Endothelial cell of umbilical vein (primary cell): Measurements from ENCODE around the gene MYO1E. TPM values are rescaled to one million over a fixed set of nuclear protein-coding genes. Genes with fewer than 3 reads are reported as not detected.

ENCODE experiments used
- BruUV-seq: library from RNA; stranded (reverse); fragments of 400-500 nt; replicated peaks from 2 replicates; lab custom pipeline; 2021; lab: Mats Ljungman, UMichigan
- CTCF ChIA-PET: fragments of 300-600, 350-600 bp; sonication (Branson Sonifier 250); formaldehyde crosslinking; loops from one replicate; lab custom pipeline; 2021; ENCODE audit warnings: antibody characterized with exemption, inconsistent platforms; lab: Charles Lee
- POLR2A ChIA-PET: fragments of 300-600, 350-600 bp; sonication (Branson Sonifier 250); formaldehyde crosslinking; loops from one replicate; lab custom pipeline; 2021; ENCODE audit warnings: antibody characterized with exemption, inconsistent platforms; lab: Charles Lee
- DNase-seq: peaks from one replicate; pipeline ENCODE4 v3.0.0-alpha.2; 2011; ENCODE audit warnings: low read depth, low spot score
- FAIRE-seq: peaks from 2 replicates; lab custom pipeline; 2011; peaks lifted over from hg19 to GRCh38; lab: Jason Lieb, UNC
- H2AFZ ChIP-seq: 2 replicates; pipeline ENCODE4 v1.6.0; 2012; ENCODE audit warnings: low read depth, low read length, control low read depth, inconsistent platforms
- H3K27ac ChIP-seq: 2 replicates; pipeline ENCODE4 v1.5.1; 2011; ENCODE audit warnings: low read depth, mild to moderate bottlenecking, control low read depth, low read length, moderate library complexity; ENCODE audit not compliant: insufficient read depth
- H3K27me3 ChIP-seq, 2 experiments: 2 replicates each; pipeline versions ENCODE4 v1.6.0 to v1.6.1; 2011; ENCODE audit warnings: low read length in 2 of 2, mixed read lengths in 1 of 2; ENCODE audit not compliant: control insufficient read depth in 2 of 2, insufficient read depth in 2 of 2
- H3K36me3 ChIP-seq, 2 experiments: 2 replicates in 1 of 2; 3 replicates in 1 of 2; pipeline ENCODE4 v1.5.1; 2011; ENCODE audit warnings: low read length in 2 of 2, mild to moderate bottlenecking in 1 of 2, moderate library complexity in 1 of 2; ENCODE audit not compliant: control insufficient read depth in 2 of 2, insufficient read depth in 2 of 2; ENCODE audit errors: extremely low read depth in 1 of 2
- H3K4me1 ChIP-seq: 3 replicates; pipeline ENCODE4 v1.5.1; 2011; ENCODE audit warnings: mild to moderate bottlenecking, low read length; ENCODE audit not compliant: control insufficient read depth, insufficient read depth; ENCODE audit errors: extremely low read depth
- H3K4me2 ChIP-seq: 2 replicates; pipeline ENCODE4 v1.6.1; 2011; ENCODE audit warnings: low read length, control low read depth, mixed read lengths; ENCODE audit not compliant: insufficient read depth
- H3K4me3 ChIP-seq, 3 experiments: fragments of 200-600 bp in 1 of 3; sonication (generic), shearing (Covaris generic) in 1 of 3; replicated peaks in 1 of 3; 2 replicates each; pipeline ENCODE4 v1.5.1; 2011 to 2016; ENCODE audit warnings: control low read depth in 3 of 3, low read length in 3 of 3, mild to moderate bottlenecking in 2 of 3, inconsistent platforms in 1 of 3, low read depth in 1 of 3, moderate library complexity in 1 of 3; ENCODE audit not compliant: insufficient read depth in 1 of 3
- H3K79me2 ChIP-seq: 2 replicates; pipeline ENCODE4 v1.6.0; 2012; ENCODE audit warnings: low read length, inconsistent platforms; ENCODE audit not compliant: control insufficient read depth, insufficient read depth
- H3K9ac ChIP-seq: replicated peaks from 2 replicates; pipeline ENCODE3; 2011; ENCODE audit warnings: low read length, control low read depth; ENCODE audit not compliant: insufficient read depth; ENCODE audit errors: extremely low read depth
- H3K9me1 ChIP-seq: replicated peaks from 3 replicates; pipeline ENCODE4 v1.6.0; 2011; ENCODE audit warnings: mild to moderate bottlenecking, low read length; ENCODE audit not compliant: control insufficient read depth, insufficient read depth; ENCODE audit errors: extremely low read depth
- H3K9me3 ChIP-seq: replicated peaks from 2 replicates; pipeline ENCODE4 v1.5.1; 2012; ENCODE audit warnings: low read length, inconsistent platforms; ENCODE audit not compliant: control insufficient read depth, insufficient read depth
- H4K20me1 ChIP-seq: replicated peaks from 2 replicates; pipeline ENCODE3; 2011; ENCODE audit warnings: mild to moderate bottlenecking, low read length; ENCODE audit not compliant: control insufficient read depth, insufficient read depth; ENCODE audit errors: extremely low read depth
- CTCF ChIP-seq, 2 donors: IDR thresholded peaks; 1 replicate in 1 of 2; 2 replicates in 1 of 2; pipeline ENCODE4 v1.5.1; 2011; ENCODE audit warnings: low read length in 2 of 2, mild to moderate bottlenecking in 2 of 2, moderate library complexity in 2 of 2, control low read depth in 1 of 2, inconsistent platforms in 1 of 2, low read depth in 1 of 2; ENCODE audit not compliant: insufficient read depth in 1 of 2; ENCODE audit errors: extremely low read depth in 1 of 2
- EZH2 ChIP-seq: IDR thresholded peaks from 2 replicates; pipeline ENCODE4 v1.6.1; 2012; ENCODE audit warnings: borderline replicate concordance, low read depth, mild to moderate bottlenecking, moderate library complexity, low read length, inconsistent platforms; ENCODE audit not compliant: severe bottlenecking
- FOS ChIP-seq: IDR thresholded peaks from 2 replicates; pipeline ENCODE4 v1.6.1; 2011; ENCODE audit warnings: mild to moderate bottlenecking, low read length, moderate library complexity, borderline replicate concordance; ENCODE audit not compliant: insufficient read depth
- GATA2 ChIP-seq: IDR thresholded peaks from 2 replicates; pipeline ENCODE4 v1.7.0; 2011; ENCODE audit warnings: low read depth, mild to moderate bottlenecking, moderate library complexity, mixed read lengths, low read length; ENCODE audit not compliant: insufficient read length, insufficient read depth
- JUN ChIP-seq: IDR thresholded peaks from 2 replicates; pipeline ENCODE4 v1.6.1; 2011; ENCODE audit warnings: borderline replicate concordance, low read depth; ENCODE audit not compliant: insufficient read length, insufficient read depth
- MAX ChIP-seq: IDR thresholded peaks from 2 replicates; pipeline ENCODE4 v1.6.1; 2011; ENCODE audit not compliant: insufficient read depth, insufficient read length
- MYC ChIP-seq: IDR thresholded peaks from one replicate; pipeline ENCODE4 v1.6.1; 2011; ENCODE audit warnings: mild to moderate bottlenecking, low read depth, low read length
- POLR2A ChIP-seq: IDR thresholded peaks from 2 replicates; pipeline ENCODE4 v1.6.1; 2012; ENCODE audit warnings: low read depth, mild to moderate bottlenecking, control low read depth, low read length
- POLR2AphosphoS5 ChIP-seq: IDR thresholded peaks from 2 replicates; pipeline ENCODE4 v1.6.1; 2012; ENCODE audit warnings: low read depth, mild to moderate bottlenecking, control low read depth, low read length, moderate library complexity; ENCODE audit not compliant: insufficient read depth
- dilution Hi-C: fragments of 300-500 bp; cut with MboI; formaldehyde crosslinking; loops from one replicate; pipeline ENCODE4 v1.15.0; 2019; ENCODE audit warnings: low sequenced_read_pairs; ENCODE audit not compliant: extremely low pct_ligation_motif_present
- intact Hi-C: fragments of 100-400 bp; cut with micrococcal nuclease; formaldehyde crosslinking; loops from one replicate; pipeline ENCODE4 v1.10.0; 2022
- polyA plus RNA-seq, 4 experiments: library from polyadenylated mRNA; depleted of rRNA in 3 of 4; stranded (reverse) in 3 of 4; unstranded in 1 of 4; fragments of >200 nt; gene quantifications; 2 replicates each; pipeline versions ENCODE4 v1.2.1 to v1.2.3, GENCODE V29; 2011 to 2012; ENCODE audit warnings: missing spikeins in 1 of 4
- total RNA-seq: library from RNA; stranded (reverse); gene quantifications from 2 replicates; pipeline ENCODE4 v1.2.3, GENCODE V29; 2021

The MYO1E gene
- total and polyA plus RNA-seq, 2 donors (not counting 3 experiments of a cell fraction or from before 2014, with no cell fraction given) = 31.6 to 218 TPM

GRCh38 chr15:59303633-59304032 lies 69.0 kb downstream of the MYO1E start:
- H3K4me1 ChIP-seq = peaks cover 59% of the 10 kb centered on the region
- no peak overlapping the region for H2AFZ ChIP-seq
- no peak overlapping the region for H3K4me3 ChIP-seq
- peak overlapping the region; percentile 14 for H3K4me2 ChIP-seq
- H3K9me1 ChIP-seq = no peaks in the 10 kb centered on the region
- CTCF ChIA-PET = no interaction called here
- no peaks in the 10 kb centered on the region for H4K20me1 ChIP-seq
- dilution Hi-C loops = no loop called here
- TF ChIP-seq GATA2 = no peak
- TF ChIP-seq POLR2AphosphoS5 = no peak
- TF ChIP-seq MAX = no peak
- no peak for TF ChIP-seq POLR2A
- TF ChIP-seq CTCF (IDR thresholded peaks at IDR 0.05; ENCODE audit: extremely low read depth in 1 of 2, insufficient read depth in 1 of 2, low read depth in 1 of 2, low read length in 2 of 2) = no peak
- no peak for TF ChIP-seq JUN
- no peak for TF ChIP-seq MYC
- no peak for TF ChIP-seq FOS
- TF ChIP-seq EZH2 = no peak
- peak overlapping the region; percentile 18 for H3K27ac ChIP-seq
- H3K9ac ChIP-seq = no peak overlapping the region
- no TSS peak for BruUV-seq
- POLR2A ChIA-PET = no interaction called here
- FAIRE-seq (no peak), DNase-seq (no peak)
- H3K36me3 ChIP-seq = no peaks in the 10 kb centered on the region
- H3K9me3 ChIP-seq = no peaks in the 10 kb centered on the region
- no peaks in the 10 kb centered on the region for H3K27me3 ChIP-seq
- H3K79me2 ChIP-seq = peaks cover 59% of the 10 kb centered on the region
- intact Hi-C loops = no loop called here
